Activated gamma-delta T cell (primary cell): ENCODE results near the gene MAP4K3.
A peak's percentile ranks its signal among the peaks of the same experiment; 100 is the strongest.

Source experiments
- DNase-seq: peaks from one replicate; lab custom pipeline; 2025; lab: John Stamatoyannopoulos, UW
- total RNA-seq, 2 donors: gene quantifications; one replicate each; lab custom pipeline; 2026; lab: John Stamatoyannopoulos, UW

MAP4K3 gene
- total RNA-seq, result 27.7 to 33.0 reads per million in 2 donors

DNA sequence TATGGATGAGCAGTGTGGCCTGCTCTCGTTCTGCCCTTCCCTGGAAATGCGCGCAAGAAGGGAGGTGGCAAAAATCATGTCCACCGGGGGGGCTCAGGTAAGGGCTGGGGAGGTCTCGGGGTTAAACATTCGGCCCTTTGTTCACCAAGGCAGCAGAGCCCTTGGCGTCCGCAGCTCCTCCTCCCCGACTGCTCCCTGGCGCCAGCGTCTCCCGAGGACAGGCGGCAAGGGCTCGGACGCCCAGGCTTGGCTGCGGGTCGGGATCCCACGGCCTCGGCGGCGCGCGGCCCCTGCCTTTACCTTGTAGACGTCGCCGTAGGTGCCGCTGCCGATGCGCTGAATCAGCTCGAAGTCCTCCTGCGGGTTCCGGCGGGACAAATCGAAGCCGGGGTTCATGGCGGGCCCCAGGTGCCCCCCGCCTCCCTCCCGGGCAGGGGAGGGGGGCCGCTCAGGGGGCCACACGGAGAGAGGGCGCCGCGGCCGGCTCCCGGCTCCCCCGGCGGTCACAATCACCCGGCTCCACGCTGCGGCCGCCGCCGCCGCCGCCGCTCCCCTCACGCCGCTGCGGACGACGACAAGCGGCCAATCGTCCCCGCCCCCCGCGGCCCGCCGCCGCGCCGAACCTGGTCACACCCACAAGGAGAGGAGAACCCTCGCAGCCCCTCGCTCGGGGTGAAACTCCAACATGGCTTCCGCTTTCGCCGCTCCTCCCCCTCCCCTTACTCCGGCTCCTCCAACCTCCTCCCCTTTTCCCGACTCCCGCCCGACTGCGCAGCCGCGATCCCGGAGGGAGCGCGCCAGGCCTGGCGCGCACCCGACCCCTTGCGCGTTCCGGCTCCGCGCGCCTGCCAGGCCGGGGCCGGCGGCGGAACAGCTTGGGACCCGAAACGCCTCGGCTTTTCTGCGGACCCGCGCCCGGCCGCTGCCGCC, at the start of gene MAP4K3:
Gene MAP4K3 (minus strand): TSS at position 694 of the 930 bp plus-strand sequence. CDS start 298 bp downstream, at position 396.
- peak; percentile 58 for DNase-seq

DNA sequence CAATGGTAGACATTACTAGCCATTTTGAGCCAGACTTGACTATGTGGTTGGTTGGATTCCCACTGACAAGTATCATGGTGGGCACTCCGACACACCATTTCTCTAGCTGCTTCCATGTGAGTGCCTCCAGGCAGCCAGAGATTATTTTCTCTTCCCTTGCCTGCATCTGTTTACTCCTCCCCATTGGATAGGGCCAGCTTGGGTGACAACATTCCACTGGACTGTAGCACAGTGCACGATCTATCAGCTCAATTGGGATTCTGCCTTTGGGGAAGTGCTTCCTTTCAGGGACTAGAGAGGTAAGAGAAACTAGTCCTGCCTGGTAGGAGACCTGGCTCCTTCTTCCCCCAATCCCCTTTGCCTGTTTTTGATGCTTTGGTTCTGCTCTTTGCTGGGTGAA, 49.0 kb upstream of the MAP4K3 start:
- DNase-seq, result no peak

DNA sequence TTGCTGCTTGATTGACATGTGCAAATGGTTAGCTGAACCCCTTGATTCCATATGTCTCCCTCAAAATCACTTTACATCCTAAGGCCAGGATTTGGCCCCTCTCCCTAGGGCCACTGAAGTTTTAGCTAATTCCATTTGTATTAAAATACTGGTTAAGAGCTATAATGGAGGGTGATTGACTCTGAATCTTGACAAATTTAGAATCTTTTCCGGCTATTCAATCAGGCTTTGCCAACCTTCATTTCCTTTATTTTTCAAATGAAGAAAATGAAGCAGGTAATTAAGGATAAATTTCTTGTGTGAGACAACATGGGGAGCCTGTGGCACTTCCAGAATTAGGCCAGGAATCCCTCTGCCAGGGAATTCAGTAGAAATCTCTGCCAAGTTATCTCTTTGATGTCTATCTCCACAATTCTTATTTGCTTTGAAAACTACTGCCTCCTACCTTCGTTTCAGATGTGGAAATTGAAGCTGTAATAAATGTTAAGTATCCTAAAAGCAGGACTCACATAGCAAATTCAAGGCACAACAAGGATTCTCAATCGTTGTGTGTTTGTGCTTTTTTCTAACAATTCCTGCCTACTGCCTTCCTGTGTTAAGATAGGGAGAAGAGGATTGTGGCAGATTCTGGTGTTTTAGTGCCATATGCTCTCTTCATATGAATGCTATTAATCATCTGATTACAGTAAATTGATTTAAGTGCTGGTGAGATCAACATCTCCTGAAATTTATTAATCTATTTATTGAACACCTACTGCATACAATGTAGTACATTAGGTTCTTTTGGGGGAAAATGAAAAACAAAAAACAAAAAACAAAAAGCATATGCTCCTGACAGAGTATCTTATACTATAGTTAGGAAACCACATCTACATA, 47.8 kb upstream of the MAP4K3 start:
- DNase-seq, result no peak

DNA sequence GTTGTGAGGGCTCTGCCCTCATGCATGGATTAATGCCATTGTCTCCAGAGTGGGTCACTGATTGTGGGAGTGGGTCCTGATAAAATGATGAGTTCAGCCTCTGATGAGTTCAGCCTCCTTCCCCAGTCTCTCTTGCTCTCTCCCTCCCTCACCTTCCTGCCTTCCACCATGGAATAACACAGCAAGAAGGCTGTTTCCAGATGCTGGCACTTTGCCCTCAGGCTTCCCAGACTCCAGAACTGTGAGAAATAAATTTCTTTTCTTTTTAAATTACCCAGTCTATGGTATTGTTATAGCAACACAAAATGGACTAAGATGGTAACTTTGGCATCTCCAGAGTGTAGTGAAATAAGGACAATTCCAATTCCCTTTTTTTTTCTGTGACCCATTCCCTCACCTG, 47.1 kb upstream of the MAP4K3 start:
- DNase-seq, result no peak

- DNase-seq, result no peak
These were observed 46.4 kb upstream of the MAP4K3 start for GRCh38 chr2:39483534-39483933.

GRCh38 chr2:39481611-39482010, 44.5 kb upstream of the MAP4K3 start:
- no peak for DNase-seq

DNA sequence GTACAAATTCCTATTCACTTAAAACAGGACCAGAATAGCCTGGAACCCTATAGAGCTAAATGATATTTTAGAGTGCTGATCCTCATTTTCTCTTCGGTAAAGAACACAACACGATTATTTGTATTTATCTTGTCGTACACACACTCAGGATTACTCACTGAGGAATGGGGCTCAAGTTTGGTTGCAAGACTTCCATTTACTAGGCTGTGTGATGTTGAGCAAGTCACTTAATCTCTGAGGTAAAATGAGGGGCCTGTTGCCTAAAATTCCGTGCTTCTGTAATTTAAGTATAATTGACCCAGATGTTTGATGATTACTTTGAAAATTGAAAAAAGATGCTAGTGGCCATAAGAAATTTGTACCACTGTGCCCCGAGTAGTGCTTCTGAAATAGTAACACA, 42.6 kb upstream of the MAP4K3 start:
- no peak for DNase-seq

DNA sequence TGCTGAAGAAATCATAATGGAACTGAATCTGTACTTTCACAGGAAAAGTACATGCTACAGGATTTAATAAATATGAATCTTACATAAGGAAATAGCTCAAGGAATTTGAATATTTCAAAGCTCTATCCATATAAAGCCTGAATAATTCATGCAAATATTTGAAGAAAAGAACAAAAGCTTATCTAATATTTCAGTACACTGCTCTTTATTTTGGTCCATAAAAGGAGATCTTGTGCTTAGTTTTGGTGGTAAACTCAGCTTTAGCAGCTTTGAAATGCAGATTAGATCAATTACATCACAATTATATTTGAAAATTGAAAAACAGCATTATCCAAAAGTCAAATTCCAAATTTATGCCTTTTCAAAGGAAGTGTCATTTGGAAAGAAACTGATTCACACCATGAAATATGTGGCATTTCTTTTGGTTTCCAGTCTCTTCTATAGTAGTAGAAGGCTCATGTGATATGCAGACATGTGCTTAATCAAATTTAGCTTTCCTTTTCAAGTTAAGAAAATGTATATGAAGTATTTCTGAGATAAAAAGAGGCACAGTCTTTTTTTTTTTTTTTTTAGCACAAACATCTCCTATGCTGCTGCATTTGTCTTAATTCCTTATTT, 42.1 kb upstream of the MAP4K3 start:
- no peak for DNase-seq

DNA sequence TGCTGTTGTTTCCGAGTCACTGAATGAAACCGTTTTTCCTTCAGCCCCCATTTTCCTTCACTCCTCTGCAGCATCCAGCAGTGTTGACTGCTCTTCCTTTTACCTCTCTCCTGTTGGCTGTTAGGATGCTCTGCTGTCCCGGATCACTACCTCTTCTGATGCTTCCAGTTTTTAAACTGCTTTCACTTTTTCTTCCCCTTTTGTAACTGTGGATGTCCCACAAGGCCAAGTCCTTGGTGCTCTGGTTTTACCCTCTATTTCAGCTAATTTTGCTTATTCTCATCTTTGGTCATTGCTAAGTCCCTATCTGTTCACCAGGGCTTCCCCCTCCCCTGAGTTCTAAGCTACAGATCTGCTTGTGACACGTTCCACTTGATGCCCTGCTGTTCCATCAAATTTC, 39.4 kb upstream of the MAP4K3 start:
- DNase-seq, result no peak

- DNase-seq, result no peak
These were observed 37.9 kb upstream of the MAP4K3 start for GRCh38 chr2:39475006-39475405.

DNA sequence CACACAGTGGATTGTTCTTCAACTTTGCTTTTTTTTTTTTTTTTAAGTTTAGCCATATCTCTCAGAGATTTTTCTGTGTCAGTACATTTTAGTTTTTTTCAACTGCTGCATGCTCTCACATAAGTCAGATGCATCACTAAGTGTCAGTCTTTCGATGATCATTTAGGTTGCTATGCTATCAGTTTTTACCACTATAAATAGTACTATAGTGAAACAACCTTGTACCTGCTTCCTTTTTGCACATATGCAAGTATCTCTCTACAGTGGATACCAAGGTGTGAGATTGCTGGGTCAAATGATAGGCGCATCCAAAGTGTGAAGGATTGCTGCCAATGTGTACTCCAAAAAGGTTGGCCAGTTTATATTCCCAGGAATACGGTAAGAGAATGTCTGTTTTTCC, 33.5 kb upstream of the MAP4K3 start:
- no peak for DNase-seq

GRCh38 chr2:39469807-39470206, 32.7 kb upstream of the MAP4K3 start:
- DNase-seq, result no peak

GRCh38 chr2:39468579-39469451, 31.7 kb upstream of the MAP4K3 start:
- no peak for DNase-seq

- no peak for DNase-seq
These were observed 29.2 kb upstream of the MAP4K3 start for GRCh38 chr2:39466311-39466710.

- DNase-seq, result no peak
These were observed 27.8 kb upstream of the MAP4K3 start for GRCh38 chr2:39464864-39465263.

- DNase-seq, result no peak
These were observed 18.7 kb upstream of the MAP4K3 start for GRCh38 chr2:39455826-39456225.

GRCh38 chr2:39452396-39452795, 15.3 kb upstream of the MAP4K3 start:
- DNase-seq, result no peak

DNA sequence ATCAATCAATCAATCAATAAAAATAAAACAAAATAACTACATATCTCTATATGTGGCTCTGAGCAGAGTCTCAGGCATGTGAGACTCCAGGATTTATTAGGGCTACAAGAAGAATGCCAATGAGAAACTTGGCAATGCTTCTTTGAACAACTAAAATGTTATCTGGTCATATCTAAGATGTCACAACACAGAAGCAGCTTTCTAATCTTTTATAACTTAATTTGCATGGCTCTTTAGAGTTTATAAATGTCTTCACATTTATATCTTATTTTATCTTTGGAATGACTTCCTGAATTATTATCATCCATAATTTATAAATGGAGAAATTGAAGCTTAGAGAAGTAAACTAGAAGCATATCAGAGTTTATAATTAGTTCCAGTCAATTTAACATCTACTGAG, 14.9 kb upstream of the MAP4K3 start:
- DNase-seq, result no peak

GRCh38 chr2:39448169-39448502, 11.1 kb upstream of the MAP4K3 start:
- no peak for DNase-seq

- no peak for DNase-seq
These were observed 10.4 kb upstream of the MAP4K3 start for GRCh38 chr2:39447266-39448168.
